DMS153 treated with DMSO at 0.1 percent for 48 hours (cell line): Measurements from ENCODE around the gene OR4C12.
"Not testable (repeated sequence)": the region's sequence is repeated elsewhere in the genome, so short reads cannot be mapped to it uniquely, and the experiment has no call there.

ENCODE experiments used
- DNase-seq: peaks from one replicate; lab custom pipeline; 2025; ENCODE audit not compliant: unreplicated experiment; lab: John Stamatoyannopoulos, UW

OR4C12 gene

DNA sequence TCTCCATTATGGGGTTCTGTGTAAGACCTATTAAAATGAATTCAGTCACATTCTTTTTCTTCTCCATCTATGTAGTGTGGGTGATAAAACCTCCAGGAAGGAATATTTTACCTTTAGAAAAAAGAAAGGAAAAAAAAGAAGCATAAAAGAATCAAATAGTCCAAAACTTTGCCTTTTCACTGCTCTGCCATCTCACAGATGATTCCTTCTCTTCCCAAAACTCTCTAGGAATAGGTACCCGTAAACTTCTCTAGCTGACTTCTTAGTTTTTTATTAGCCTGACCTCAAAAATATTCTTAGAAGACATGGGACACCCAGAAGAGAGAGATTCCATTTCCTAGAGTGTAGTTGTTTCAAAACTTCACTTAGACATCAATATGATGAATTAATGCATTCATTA is at the start of gene OR4C12:
TSS of gene OR4C12 (minus strand) at position 101 of the 400 bp plus-strand sequence. CDS start at position 67, 34 bp downstream.
- not testable (repeated sequence) for DNase-seq

DNA sequence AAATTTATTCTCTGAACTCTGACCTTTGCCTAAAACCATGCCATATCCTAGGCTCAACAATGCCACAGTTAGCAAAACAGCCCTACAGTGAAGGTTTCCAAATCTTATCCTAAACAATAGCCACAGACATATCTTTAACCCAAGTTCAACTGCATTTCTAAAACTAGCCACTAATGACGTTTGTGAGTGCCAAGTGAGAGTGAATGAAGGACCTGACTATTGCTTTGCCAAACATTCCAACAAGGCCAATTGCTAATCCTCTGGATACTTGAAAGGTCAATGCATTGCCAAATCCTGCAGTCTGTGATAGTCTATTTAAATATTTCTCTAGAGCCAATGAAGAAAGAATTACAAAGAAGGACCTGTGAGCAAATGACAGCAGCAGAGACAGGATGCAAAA is 47.9 kb upstream of the OR4C12 start:
- DNase-seq = no peak

DNA sequence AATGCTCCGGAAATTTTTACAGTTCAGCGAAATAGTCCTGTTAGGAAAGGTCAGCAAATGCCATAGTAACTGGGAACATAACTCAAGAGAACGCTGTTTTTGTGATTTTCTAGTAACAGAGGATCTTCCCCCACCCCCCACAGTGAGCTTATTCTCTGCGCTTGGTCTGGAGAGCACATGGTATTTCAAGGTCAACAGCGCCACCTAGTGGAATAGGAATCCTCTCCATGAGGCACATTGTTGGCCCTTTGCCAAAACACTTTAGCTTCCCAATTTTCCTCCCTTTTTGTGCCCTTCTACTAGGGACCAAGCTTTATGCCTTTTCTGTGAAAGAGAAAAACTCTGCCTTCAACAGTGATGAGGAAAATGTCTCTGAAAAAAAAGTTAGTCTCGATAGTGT is 13.2 kb upstream of the OR4C12 start:
- DNase-seq = peak; percentile 53

DNA sequence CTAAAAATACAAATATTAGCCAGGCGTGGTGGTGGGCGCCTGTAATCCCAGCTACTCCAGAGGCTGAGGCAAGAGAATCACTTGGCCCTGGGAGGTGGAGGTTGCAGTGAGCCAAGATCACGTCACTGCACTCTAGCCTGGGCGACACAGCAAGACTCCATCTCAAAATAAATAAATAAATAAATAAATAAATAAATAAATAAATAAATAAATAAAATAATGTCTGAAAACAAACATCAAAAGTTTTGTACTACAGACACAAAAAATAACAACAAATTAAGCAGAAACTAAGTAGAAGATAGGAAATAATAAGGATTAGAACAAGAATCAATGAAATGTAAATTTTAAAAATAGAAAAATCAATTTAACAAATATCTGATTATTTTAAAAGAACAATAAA is 8.9 kb downstream of the OR4C12 start:
- not testable (repeated sequence) for DNase-seq

DNA sequence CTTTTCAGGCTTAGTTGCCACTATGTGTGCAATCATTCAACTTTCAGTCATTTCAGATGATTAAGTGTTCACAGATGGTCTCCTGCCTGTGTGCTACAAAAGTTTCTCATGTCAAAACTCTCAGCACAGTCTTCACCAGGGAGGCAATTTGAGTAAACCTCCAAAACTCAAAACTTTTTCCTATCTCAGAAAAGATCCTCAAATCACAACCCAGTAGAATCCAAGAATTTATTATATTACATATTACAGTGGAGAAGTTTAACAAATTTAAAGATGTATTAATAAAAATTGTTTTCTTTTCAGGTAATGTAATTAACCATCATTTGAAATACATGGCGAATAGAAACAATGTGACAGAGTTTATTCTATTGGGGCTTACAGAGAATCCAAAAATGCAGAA is 30.2 kb downstream of the OR4C12 start, which contains the start of gene OR4C13:
TSS of gene OR4C13 (plus strand) at position 301 of the 400 bp plus-strand sequence. CDS start at position 333, 32 bp downstream.
- no peak for DNase-seq

DNA sequence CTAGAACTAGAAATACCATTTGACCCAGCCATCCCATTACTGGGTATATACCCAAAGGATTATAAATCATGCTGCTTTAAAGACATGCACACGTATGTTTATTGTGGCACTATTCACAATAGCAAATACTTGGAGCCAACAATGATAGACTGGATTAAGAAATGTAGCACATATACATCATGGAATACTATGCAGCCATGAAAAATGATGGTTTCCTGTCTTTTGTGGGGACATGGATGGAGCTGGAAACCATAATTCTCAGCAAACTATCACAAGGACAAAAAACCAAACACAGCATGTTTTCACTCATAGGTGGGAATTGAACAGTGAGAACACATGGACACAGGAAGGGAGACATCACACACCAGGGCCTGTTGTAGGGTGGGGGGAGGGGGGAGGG is 33.6 kb downstream of the OR4C12 start:
- DNase-seq = not testable (repeated sequence)
